K562 (cell line): ENCODE results near the gene RHOF. TPM values are rescaled to one million over a fixed set of nuclear protein-coding genes. Genes with fewer than 3 reads are reported as not detected.
A peak's percentile ranks its signal among the peaks of the same experiment; 100 is the strongest.

Experiments
- AFF4 ChIP-seq: sonication (generic); formaldehyde crosslinking; IDR thresholded peaks from 2 replicates; pipeline ENCODE4 v1.8.0; 2023; ENCODE audit warnings: mild to moderate bottlenecking, missing genetic modification reagents
- DMBX1 ChIP-seq: fragments of 250-450 bp; sonication (Bioruptor Pico); IDR thresholded peaks from 2 replicates; pipeline ENCODE4 v1.8.0; 2022; ENCODE audit warnings: inconsistent platforms, mild to moderate bottlenecking, moderate library complexity, borderline replicate concordance
- ESRRB ChIP-seq: fragments of 250-450 bp; sonication (Bioruptor Pico); IDR thresholded peaks from 2 replicates; pipeline ENCODE4 v1.5.0; 2020; ENCODE audit warnings: mild to moderate bottlenecking, moderate library complexity, borderline replicate concordance
- FOXM1 ChIP-seq, 2 experiments: fragments of 450-650 bp in 1 of 2; sonication (generic) in 1 of 2; formaldehyde crosslinking in 1 of 2; IDR thresholded peaks; 2 replicates each; pipeline versions ENCODE4 v1.6.1 to v1.9.0; 2017 to 2022; ENCODE audit warnings: low read depth in 2 of 2, mild to moderate bottlenecking in 2 of 2, missing genetic modification reagents in 1 of 2, moderate library complexity in 1 of 2
- FUS ChIP-seq: fragments of 200-400 bp; formaldehyde crosslinking; optimal IDR thresholded peaks from 2 replicates; pipeline ENCODE3; 2017; ENCODE audit warnings: low read depth, low read length
- GABPB2 ChIP-seq: fragments of 250-450 bp; sonication (Bioruptor Pico); conservative IDR thresholded peaks from 2 replicates; pipeline ENCODE4 v1.5.1; 2021; ENCODE audit warnings: mild to moderate bottlenecking
- GTF2F1 ChIP-seq: IDR thresholded peaks from 2 replicates; pipeline ENCODE4 v1.6.1; 2011; ENCODE audit warnings: low read depth, low read length, improper control_type of control experiment
- ILK ChIP-seq: fragments of 450-650 bp; IDR thresholded peaks from 2 replicates; pipeline ENCODE4 v1.6.1; 2016; ENCODE audit warnings: missing genetic modification characterization, low read depth, mild to moderate bottlenecking, missing compliant biosample characterization, moderate library complexity, borderline replicate concordance
- MCM3 ChIP-seq: fragments of 450-650 bp; IDR thresholded peaks from 2 replicates; pipeline ENCODE4 v1.6.1; 2016
- NEUROD1 ChIP-seq: fragments of 150-350 bp; IDR thresholded peaks from 2 replicates; pipeline ENCODE4 v1.6.1; 2014; ENCODE audit warnings: borderline replicate concordance, low read length, low read depth; ENCODE audit not compliant: partially characterized antibody
- OTX1 ChIP-seq: fragments of 450-650 bp; formaldehyde crosslinking; IDR thresholded peaks from 2 replicates; pipeline ENCODE4 v1.4.0; 2022; ENCODE audit warnings: mild to moderate bottlenecking
- RBBP5 ChIP-seq: fragments of 200-600 bp; sonication (generic); IDR thresholded peaks from 2 replicates; pipeline ENCODE4 v1.6.1; 2012; ENCODE audit warnings: borderline replicate concordance, mild to moderate bottlenecking, low read length, control low read depth, inconsistent platforms; ENCODE audit not compliant: insufficient read depth, poor library complexity, severe bottlenecking
- RFX7 ChIP-seq: fragments of 250-450 bp; sonication (Bioruptor Pico); IDR thresholded peaks from 2 replicates; pipeline ENCODE4 v1.5.1; 2021; ENCODE audit warnings: mild to moderate bottlenecking
- SPI1 ChIP-seq: IDR thresholded peaks from 2 replicates; pipeline ENCODE4 v1.6.1; 2011; ENCODE audit warnings: low read depth, low read length, control low read depth, borderline replicate concordance
- TEAD4 ChIP-seq, 2 experiments: sonication (generic) in 1 of 2; formaldehyde crosslinking in 1 of 2; IDR thresholded peaks; 2 replicates each; pipeline versions ENCODE4 v1.6.1 to v1.8.0; 2012 to 2022; ENCODE audit warnings: borderline replicate concordance in 1 of 2, inconsistent platforms in 1 of 2, low read length in 1 of 2, mild to moderate bottlenecking in 1 of 2, missing genetic modification reagents in 1 of 2
- U2AF2 ChIP-seq: fragments of 200-400 bp; formaldehyde crosslinking; optimal IDR thresholded peaks from 2 replicates; pipeline ENCODE3; 2017; ENCODE audit warnings: low read depth, mild to moderate bottlenecking, low read length
- USF1 ChIP-seq: sonication (generic); formaldehyde crosslinking; IDR thresholded peaks from 2 replicates; pipeline ENCODE4 v1.9.0; 2022; ENCODE audit warnings: mild to moderate bottlenecking, missing genetic modification reagents
- ZC3H11A ChIP-seq: IDR thresholded peaks from 2 replicates; pipeline ENCODE4 v1.6.1; 2012; ENCODE audit warnings: low read depth, low read length, improper control_type of control experiment
- ZFPM2 ChIP-seq: fragments of 250-450 bp; sonication (Bioruptor Pico); IDR thresholded peaks from 2 replicates; pipeline ENCODE4 v1.5.1; 2022; ENCODE audit warnings: mild to moderate bottlenecking
- ZFX ChIP-seq: sonication (generic); formaldehyde crosslinking; IDR thresholded peaks from 2 replicates; pipeline ENCODE4 v1.8.0; 2022; ENCODE audit warnings: mild to moderate bottlenecking, missing genetic modification reagents, moderate library complexity
- ZNF584 ChIP-seq: fragments of 200-800 bp; sonication (Bioruptor generic); IDR thresholded peaks from 2 replicates; pipeline ENCODE4 v1.6.1; 2016; ENCODE audit warnings: low read depth, mild to moderate bottlenecking, missing genetic modification characterization, missing compliant biosample characterization
- ZNF79 ChIP-seq: fragments of 250-450 bp; sonication (Bioruptor Pico); IDR thresholded peaks from 2 replicates; pipeline ENCODE4 v1.4.0; 2020; ENCODE audit warnings: low read depth, mild to moderate bottlenecking, moderate library complexity
- polyA plus RNA-seq, 8 experiments: library from polyadenylated mRNA; depleted of rRNA in 4 of 8; stranded (reverse) in 5 of 8; unstranded in 3 of 8; fragments of >200 nt; fragmentation: Nextera tagmentation in 2 of 8; fragmentation: Illumina TruSeq in 1 of 8; extraction: Ambion mirVana in 2 of 8; extraction: Trizol in 1 of 8; gene quantifications; 2 replicates each; pipeline versions ENCODE4 v1.2.1 to v1.2.3, GENCODE V29; 2011 to 2014; ENCODE audit warnings: inconsistent platforms in 1 of 8, missing spikeins in 1 of 8
- total RNA-seq, 7 experiments: library from RNA; depleted of rRNA in 6 of 7; stranded (reverse); fragments of >200 nt in 6 of 7; fragmentation: Illumina TruSeq in 2 of 7; extraction: Trizol in 2 of 7; gene quantifications; 2 replicates each; pipeline versions ENCODE4 v1.2.1 to v1.2.3, GENCODE V29; 2011 to 2021; ENCODE audit warnings: low replicate concordance in 1 of 7
- TF ChIP-seq, protein P1 (sequence below): fragments of 250-450 bp; sonication (Bioruptor Pico); IDR thresholded peaks from 2 replicates; pipeline ENCODE4 v1.8.0; 2022; ENCODE audit warnings: moderate library complexity, mild to moderate bottlenecking, inconsistent platforms

Gene RHOF
- total and polyA plus RNA-seq, 9 of the 15 experiments (the other 6 are each of a cell fraction or from before 2014, with no cell fraction given): 0.13 to 10.1 (median 4.0) TPM

- TF ChIP-seq AFF4 (0 out of 2 replicates have a peak, but pooled peaks have one; percentile 45), FUS (no peak), U2AF2 (no peak), TEAD4 (IDR thresholded peaks at IDR 0.05; ENCODE audit: low read length) (no peak), TEAD4 (CRISPR knock-in tag; IDR thresholded peaks at IDR 0.05; ENCODE audit: borderline replicate concordance) (no peak; the same call in 1 of the 2 replicates), GABPB2 (CRISPR knock-in tag) (no peak), SPI1 (peak; percentile 42; the same call in 1 of the 2 replicates), ZFX (CRISPR knock-in tag) (peak; percentile 79), RFX7 (CRISPR knock-in tag) (no peak), MCM3 (no peak), ESRRB (CRISPR knock-in tag) (no peak), NEUROD1 (peak; percentile 16), ZNF79 (CRISPR knock-in tag) (no peak), ZFPM2 (CRISPR knock-in tag) (no peak), GTF2F1 (no peak), FOXM1 (IDR thresholded peaks at IDR 0.05; ENCODE audit: low read depth) (no peak), FOXM1 (CRISPR knock-in tag; IDR thresholded peaks at IDR 0.05; ENCODE audit: low read depth) (no peak), DMBX1 (CRISPR knock-in tag) (no peak), ZNF584 (CRISPR knock-in tag) (no peak), OTX1 (CRISPR knock-in tag) (no peak), RBBP5 (no peak), USF1 (CRISPR knock-in tag) (peak; percentile 34; the same call in 1 of the 2 replicates), ZC3H11A (no peak), ILK (tag) (no peak)
- TF ChIP-seq, protein P1, sequence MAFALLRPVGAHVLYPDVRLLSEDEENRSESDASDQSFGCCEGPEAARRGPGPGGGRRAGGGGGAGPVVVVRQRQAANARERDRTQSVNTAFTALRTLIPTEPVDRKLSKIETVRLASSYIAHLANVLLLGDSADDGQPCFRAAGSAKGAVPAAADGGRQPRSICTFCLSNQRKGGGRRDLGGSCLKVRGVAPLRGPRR (CRISPR knock-in tag): no peak
Measured at GRCh38 chr12:121839106-121839992, 45.9 kb upstream of the RHOF start (continued).
